GM23338 (cell line): Measurements from ENCODE around the gene COMMD3. TPM values are rescaled to one million over a fixed set of nuclear protein-coding genes. Genes with fewer than 3 reads are reported as not detected.

Experiments used
- ATAC-seq: fragments of 200-7000 bp; cut with Tn5 transposase; 3 replicates; pipeline ENCODE4 v1.9.1; 2020
- DNase-seq: peaks from one replicate; pipeline ENCODE4 v3.0.0-alpha.2; 2015; ENCODE audit warnings: low spot score
- H2AFZ ChIP-seq: fragments of 200-600 bp; sonication (generic); 2 replicates; pipeline ENCODE4 v1.8.0; 2016; ENCODE audit warnings: antibody characterized with exemption, mild to moderate bottlenecking, moderate library complexity
- H3F3A ChIP-seq: fragments of 200-600 bp; sonication (generic); replicated peaks from 2 replicates; pipeline ENCODE4 v1.8.0; 2017; ENCODE audit warnings: antibody characterized with exemption, mixed run types, low read depth
- H3K27ac ChIP-seq: fragments of 200-600 bp; sonication (generic); 2 replicates; pipeline ENCODE4 v1.6.1; 2016; ENCODE audit warnings: low read depth
- H3K27me3 ChIP-seq: fragments of 200-600 bp; sonication (generic); 2 replicates; pipeline ENCODE4 v1.8.0; 2016; ENCODE audit warnings: mild to moderate bottlenecking, mixed run types, moderate library complexity; ENCODE audit not compliant: insufficient read depth
- H3K36me3 ChIP-seq: fragments of 200-600 bp; sonication (generic); 2 replicates; pipeline ENCODE4 v1.8.0; 2016; ENCODE audit warnings: mild to moderate bottlenecking; ENCODE audit not compliant: insufficient read depth
- H3K4me1 ChIP-seq: fragments of 200-600 bp; sonication (generic); 2 replicates; pipeline ENCODE4 v1.8.0; 2016; ENCODE audit warnings: mild to moderate bottlenecking, moderate library complexity; ENCODE audit not compliant: insufficient read depth
- H3K4me2 ChIP-seq: fragments of 200-600 bp; sonication (generic); 2 replicates; pipeline ENCODE4 v1.7.1; 2017; ENCODE audit warnings: mixed run types
- H3K4me3 ChIP-seq: fragments of 200-600 bp; sonication (generic); 2 replicates; pipeline ENCODE4 v1.6.1; 2016; ENCODE audit warnings: mixed run types
- H3K79me2 ChIP-seq: fragments of 200-600 bp; sonication (generic); replicated peaks from 2 replicates; pipeline ENCODE4 v1.8.0; 2017; ENCODE audit warnings: mild to moderate bottlenecking; ENCODE audit not compliant: insufficient read depth
- H3K9me2 ChIP-seq: fragments of 200-600 bp; sonication (generic); 2 replicates; pipeline ENCODE4 v1.8.0; 2017; ENCODE audit not compliant: insufficient read depth
- H4K20me1 ChIP-seq: fragments of 200-600 bp; sonication (generic); replicated peaks from 2 replicates; pipeline ENCODE4 v1.8.0; 2017; ENCODE audit warnings: mild to moderate bottlenecking; ENCODE audit not compliant: insufficient read depth
- H3K27ac Mint-ChIP-seq: 2 replicates; pipeline ENCODE4 v1.8.0; 2020; ENCODE audit warnings: inconsistent platforms, mild to moderate bottlenecking, moderate library complexity, mixed read lengths
- H3K27me3 Mint-ChIP-seq: 3 replicates; pipeline ENCODE4 v1.8.0; 2022; ENCODE audit warnings: low read depth, mild to moderate bottlenecking, moderate library complexity, mixed read lengths, inconsistent platforms; ENCODE audit not compliant: insufficient read depth, poor library complexity
- H3K36me3 Mint-ChIP-seq: 3 replicates; pipeline ENCODE4 v1.8.0; 2021; ENCODE audit warnings: low read depth, mild to moderate bottlenecking, inconsistent platforms, moderate library complexity, mixed read lengths
- H3K4me1 Mint-ChIP-seq: 3 replicates; pipeline ENCODE4 v1.8.0; 2020; ENCODE audit warnings: mild to moderate bottlenecking, inconsistent platforms, mixed read lengths
- H3K4me3 Mint-ChIP-seq: 3 replicates; pipeline ENCODE4 v1.8.0; 2021; ENCODE audit warnings: moderate library complexity, mild to moderate bottlenecking, inconsistent platforms, mixed read lengths
- H3K9me3 Mint-ChIP-seq: 3 replicates; pipeline ENCODE4 v1.8.0; 2020; ENCODE audit warnings: moderate library complexity, mild to moderate bottlenecking, inconsistent platforms, mixed read lengths
- CREB1 ChIP-seq: fragments of 250-450 bp; sonication (Bioruptor Pico); IDR thresholded peaks from 2 replicates; pipeline ENCODE4 v1.5.0; 2020; ENCODE audit warnings: low read depth, mild to moderate bottlenecking, moderate library complexity
- EZH2 ChIP-seq: fragments of 200-600 bp; sonication (generic); IDR thresholded peaks from one replicate; pipeline ENCODE4 v1.8.0; 2017; ENCODE audit warnings: antibody characterized with exemption, mild to moderate bottlenecking, low read depth; ENCODE audit not compliant: unreplicated experiment
- EZH2phosphoT487 ChIP-seq: fragments of 200-600 bp; sonication (generic); IDR thresholded peaks from one replicate; pipeline ENCODE4 v1.8.1; 2018; ENCODE audit warnings: antibody characterized with exemption; ENCODE audit not compliant: unreplicated experiment
- JUNB ChIP-seq: IDR thresholded peaks from one replicate; pipeline ENCODE4 v1.6.1; 2016; ENCODE audit warnings: antibody characterized with exemption; ENCODE audit not compliant: unreplicated experiment
- NANOG ChIP-seq: IDR thresholded peaks from 2 replicates; pipeline ENCODE4 v1.6.1; 2016; ENCODE audit warnings: antibody characterized with exemption, borderline replicate concordance
- POLR2AphosphoS5 ChIP-seq: IDR thresholded peaks from 2 replicates; pipeline ENCODE4 v1.6.1; 2016; ENCODE audit warnings: antibody characterized with exemption, low read depth
- STAT1 ChIP-seq: IDR thresholded peaks from one replicate; pipeline ENCODE4 v1.6.1; 2016; ENCODE audit warnings: antibody characterized with exemption; ENCODE audit not compliant: unreplicated experiment
- ZNF114 ChIP-seq: fragments of 250-450 bp; sonication (Bioruptor Pico); IDR thresholded peaks from 2 replicates; pipeline ENCODE4 v1.5.0; 2020; ENCODE audit warnings: mild to moderate bottlenecking, moderate library complexity
- ZNF331 ChIP-seq: fragments of 250-450 bp; sonication (Bioruptor Pico); IDR thresholded peaks from 2 replicates; pipeline ENCODE4 v1.5.0; 2020; ENCODE audit warnings: low read depth, mild to moderate bottlenecking, moderate library complexity
- polyA plus RNA-seq: library from polyadenylated mRNA; unstranded; fragments of >200 nt; fragmentation: Nextera tagmentation; extraction: Ambion mirVana; gene quantifications from 2 replicates; pipeline ENCODE4 v1.2.1, GENCODE V29; 2016
- total RNA-seq: library from RNA; depleted of rRNA; stranded (reverse); fragments of >200 nt; shearing (Covaris generic); gene quantifications from 2 replicates; pipeline ENCODE4 v1.2.3, GENCODE V29; 2014
- TF ChIP-seq, protein P1 (sequence below): fragments of 250-450 bp; sonication (Bioruptor Pico); IDR thresholded peaks from 2 replicates; pipeline ENCODE4 v1.5.0; 2020; ENCODE audit warnings: mild to moderate bottlenecking, moderate library complexity
- TF ChIP-seq, protein P2 (sequence below), 2 experiments: fragments of 200-600 bp in 1 of 2; sonication (generic) in 1 of 2; conservative IDR thresholded peaks; 2 replicates each; pipeline versions ENCODE4 v1.5.1 to v1.6.1; 2016 to 2017; ENCODE audit warnings: antibody characterized with exemption in 2 of 2, low read depth in 2 of 2, mild to moderate bottlenecking in 2 of 2, moderate library complexity in 1 of 2
- TF ChIP-seq, protein P3 (sequence below): IDR thresholded peaks from 2 replicates; pipeline ENCODE4 v1.6.1; 2016; ENCODE audit warnings: antibody characterized with exemption
- TF ChIP-seq, protein P4 (sequence below): IDR thresholded peaks from one replicate; pipeline ENCODE4 v1.6.1; 2018; ENCODE audit warnings: antibody characterized with exemption; ENCODE audit not compliant: unreplicated experiment

COMMD3 gene
- total and polyA plus RNA-seq, 2 experiments from 2014 or later, result 1.1 to 5.2 TPM

DNA sequence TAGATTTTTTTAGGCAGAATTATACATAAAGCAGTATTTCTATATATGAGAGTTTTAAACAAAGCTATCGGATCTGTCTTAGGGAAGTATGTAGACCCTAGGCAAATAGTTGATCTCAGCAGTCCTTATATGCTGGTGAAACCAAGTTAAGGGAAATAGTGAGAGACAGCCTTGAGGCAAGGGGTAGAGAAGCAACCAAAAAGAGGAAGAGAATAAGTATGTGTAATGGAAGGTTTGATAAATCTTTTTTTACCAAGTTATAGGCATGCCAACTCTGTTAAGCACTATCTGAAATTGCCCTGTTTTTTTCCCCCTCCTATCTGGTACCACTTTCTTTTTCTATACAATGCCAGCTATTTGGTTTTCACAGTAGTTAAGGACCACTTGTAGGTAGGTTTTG lies 49.0 kb downstream of the COMMD3 start:
- Histone ChIP-seq H3K4me3 (no peak overlapping the region), H3F3A (no peaks in the 10 kb centered on the region), H3K4me2 (no peak overlapping the region), H3K9me2 (no peaks in the 10 kb centered on the region), H3K79me2 (no peaks in the 10 kb centered on the region), H3K27ac (no peak overlapping the region), H2AFZ (no peak overlapping the region), H4K20me1 (no peaks in the 10 kb centered on the region), H3K4me1 (no peaks in the 10 kb centered on the region), H3K27me3 (no peaks in the 10 kb centered on the region), H3K36me3 (no peaks in the 10 kb centered on the region)
- Mint-ChIP-seq H3K4me1 (peaks cover 3% of the 10 kb centered on the region; the same call in 1 of the 3 replicates), H3K4me3 (no peak overlapping the region), H3K9me3 (no peaks in the 10 kb centered on the region), H3K27me3 (no peaks in the 10 kb centered on the region), H3K36me3 (no peaks in the 10 kb centered on the region), H3K27ac (no peak overlapping the region)
- TF ChIP-seq ZNF114 (CRISPR knock-in tag) (no peak), POLR2AphosphoS5 (no peak), EZH2phosphoT487 (no peak), CREB1 (no peak), NANOG (no peak), JUNB (no peak), EZH2 (no peak), STAT1 (no peak), ZNF331 (CRISPR knock-in tag) (no peak)
- TF ChIP-seq, protein P1, sequence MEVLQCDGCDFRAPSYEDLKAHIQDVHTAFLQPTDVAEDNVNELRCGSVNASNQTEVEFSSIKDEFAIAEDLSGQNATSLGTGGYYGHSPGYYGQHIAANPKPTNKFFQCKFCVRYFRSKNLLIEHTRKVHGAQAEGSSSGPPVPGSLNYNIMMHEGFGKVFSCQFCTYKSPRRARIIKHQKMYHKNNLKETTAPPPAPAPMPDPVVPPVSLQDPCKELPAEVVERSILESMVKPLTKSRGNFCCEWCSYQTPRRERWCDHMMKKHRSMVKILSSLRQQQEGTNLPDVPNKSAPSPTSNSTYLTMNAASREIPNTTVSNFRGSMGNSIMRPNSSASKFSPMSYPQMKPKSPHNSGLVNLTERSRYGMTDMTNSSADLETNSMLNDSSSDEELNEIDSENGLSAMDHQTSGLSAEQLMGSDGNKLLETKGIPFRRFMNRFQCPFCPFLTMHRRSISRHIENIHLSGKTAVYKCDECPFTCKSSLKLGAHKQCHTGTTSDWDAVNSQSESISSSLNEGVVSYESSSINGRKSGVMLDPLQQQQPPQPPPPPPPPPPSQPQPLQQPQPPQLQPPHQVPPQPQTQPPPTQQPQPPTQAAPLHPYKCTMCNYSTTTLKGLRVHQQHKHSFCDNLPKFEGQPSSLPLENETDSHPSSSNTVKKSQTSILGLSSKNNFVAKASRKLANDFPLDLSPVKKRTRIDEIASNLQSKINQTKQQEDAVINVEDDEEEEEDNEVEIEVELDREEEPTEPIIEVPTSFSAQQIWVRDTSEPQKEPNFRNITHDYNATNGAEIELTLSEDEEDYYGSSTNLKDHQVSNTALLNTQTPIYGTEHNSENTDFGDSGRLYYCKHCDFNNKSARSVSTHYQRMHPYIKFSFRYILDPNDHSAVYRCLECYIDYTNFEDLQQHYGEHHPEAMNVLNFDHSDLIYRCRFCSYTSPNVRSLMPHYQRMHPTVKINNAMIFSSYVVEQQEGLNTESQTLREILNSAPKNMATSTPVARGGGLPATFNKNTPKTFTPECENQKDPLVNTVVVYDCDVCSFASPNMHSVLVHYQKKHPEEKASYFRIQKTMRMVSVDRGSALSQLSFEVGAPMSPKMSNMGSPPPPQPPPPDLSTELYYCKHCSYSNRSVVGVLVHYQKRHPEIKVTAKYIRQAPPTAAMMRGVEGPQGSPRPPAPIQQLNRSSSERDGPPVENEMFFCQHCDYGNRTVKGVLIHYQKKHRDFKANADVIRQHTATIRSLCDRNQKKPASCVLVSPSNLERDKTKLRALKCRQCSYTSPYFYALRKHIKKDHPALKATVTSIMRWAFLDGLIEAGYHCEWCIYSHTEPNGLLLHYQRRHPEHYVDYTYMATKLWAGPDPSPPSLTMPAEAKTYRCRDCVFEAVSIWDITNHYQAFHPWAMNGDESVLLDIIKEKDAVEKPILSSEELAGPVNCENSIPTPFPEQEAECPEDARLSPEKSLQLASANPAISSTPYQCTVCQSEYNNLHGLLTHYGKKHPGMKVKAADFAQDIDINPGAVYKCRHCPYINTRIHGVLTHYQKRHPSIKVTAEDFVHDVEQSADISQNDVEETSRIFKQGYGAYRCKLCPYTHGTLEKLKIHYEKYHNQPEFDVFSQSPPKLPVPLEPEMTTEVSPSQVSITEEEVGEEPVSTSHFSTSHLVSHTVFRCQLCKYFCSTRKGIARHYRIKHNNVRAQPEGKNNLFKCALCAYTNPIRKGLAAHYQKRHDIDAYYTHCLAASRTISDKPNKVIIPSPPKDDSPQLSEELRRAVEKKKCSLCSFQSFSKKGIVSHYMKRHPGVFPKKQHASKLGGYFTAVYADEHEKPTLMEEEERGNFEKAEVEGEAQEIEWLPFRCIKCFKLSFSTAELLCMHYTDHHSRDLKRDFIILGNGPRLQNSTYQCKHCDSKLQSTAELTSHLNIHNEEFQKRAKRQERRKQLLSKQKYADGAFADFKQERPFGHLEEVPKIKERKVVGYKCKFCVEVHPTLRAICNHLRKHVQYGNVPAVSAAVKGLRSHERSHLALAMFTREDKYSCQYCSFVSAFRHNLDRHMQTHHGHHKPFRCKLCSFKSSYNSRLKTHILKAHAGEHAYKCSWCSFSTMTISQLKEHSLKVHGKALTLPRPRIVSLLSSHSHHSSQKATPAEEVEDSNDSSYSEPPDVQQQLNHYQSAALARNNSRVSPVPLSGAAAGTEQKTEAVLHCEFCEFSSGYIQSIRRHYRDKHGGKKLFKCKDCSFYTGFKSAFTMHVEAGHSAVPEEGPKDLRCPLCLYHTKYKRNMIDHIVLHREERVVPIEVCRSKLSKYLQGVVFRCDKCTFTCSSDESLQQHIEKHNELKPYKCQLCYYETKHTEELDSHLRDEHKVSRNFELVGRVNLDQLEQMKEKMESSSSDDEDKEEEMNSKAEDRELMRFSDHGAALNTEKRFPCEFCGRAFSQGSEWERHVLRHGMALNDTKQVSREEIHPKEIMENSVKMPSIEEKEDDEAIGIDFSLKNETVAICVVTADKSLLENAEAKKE (CRISPR knock-in tag), result no peak
- TF ChIP-seq, protein P2, sequence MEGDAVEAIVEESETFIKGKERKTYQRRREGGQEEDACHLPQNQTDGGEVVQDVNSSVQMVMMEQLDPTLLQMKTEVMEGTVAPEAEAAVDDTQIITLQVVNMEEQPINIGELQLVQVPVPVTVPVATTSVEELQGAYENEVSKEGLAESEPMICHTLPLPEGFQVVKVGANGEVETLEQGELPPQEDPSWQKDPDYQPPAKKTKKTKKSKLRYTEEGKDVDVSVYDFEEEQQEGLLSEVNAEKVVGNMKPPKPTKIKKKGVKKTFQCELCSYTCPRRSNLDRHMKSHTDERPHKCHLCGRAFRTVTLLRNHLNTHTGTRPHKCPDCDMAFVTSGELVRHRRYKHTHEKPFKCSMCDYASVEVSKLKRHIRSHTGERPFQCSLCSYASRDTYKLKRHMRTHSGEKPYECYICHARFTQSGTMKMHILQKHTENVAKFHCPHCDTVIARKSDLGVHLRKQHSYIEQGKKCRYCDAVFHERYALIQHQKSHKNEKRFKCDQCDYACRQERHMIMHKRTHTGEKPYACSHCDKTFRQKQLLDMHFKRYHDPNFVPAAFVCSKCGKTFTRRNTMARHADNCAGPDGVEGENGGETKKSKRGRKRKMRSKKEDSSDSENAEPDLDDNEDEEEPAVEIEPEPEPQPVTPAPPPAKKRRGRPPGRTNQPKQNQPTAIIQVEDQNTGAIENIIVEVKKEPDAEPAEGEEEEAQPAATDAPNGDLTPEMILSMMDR (conservative IDR thresholded peaks at IDR 0.05; ENCODE audit: low read depth in 2 of 2), result no peak
- TF ChIP-seq, protein P3, sequence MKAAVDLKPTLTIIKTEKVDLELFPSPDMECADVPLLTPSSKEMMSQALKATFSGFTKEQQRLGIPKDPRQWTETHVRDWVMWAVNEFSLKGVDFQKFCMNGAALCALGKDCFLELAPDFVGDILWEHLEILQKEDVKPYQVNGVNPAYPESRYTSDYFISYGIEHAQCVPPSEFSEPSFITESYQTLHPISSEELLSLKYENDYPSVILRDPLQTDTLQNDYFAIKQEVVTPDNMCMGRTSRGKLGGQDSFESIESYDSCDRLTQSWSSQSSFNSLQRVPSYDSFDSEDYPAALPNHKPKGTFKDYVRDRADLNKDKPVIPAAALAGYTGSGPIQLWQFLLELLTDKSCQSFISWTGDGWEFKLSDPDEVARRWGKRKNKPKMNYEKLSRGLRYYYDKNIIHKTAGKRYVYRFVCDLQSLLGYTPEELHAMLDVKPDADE, result no peak
- TF ChIP-seq, protein P4, sequence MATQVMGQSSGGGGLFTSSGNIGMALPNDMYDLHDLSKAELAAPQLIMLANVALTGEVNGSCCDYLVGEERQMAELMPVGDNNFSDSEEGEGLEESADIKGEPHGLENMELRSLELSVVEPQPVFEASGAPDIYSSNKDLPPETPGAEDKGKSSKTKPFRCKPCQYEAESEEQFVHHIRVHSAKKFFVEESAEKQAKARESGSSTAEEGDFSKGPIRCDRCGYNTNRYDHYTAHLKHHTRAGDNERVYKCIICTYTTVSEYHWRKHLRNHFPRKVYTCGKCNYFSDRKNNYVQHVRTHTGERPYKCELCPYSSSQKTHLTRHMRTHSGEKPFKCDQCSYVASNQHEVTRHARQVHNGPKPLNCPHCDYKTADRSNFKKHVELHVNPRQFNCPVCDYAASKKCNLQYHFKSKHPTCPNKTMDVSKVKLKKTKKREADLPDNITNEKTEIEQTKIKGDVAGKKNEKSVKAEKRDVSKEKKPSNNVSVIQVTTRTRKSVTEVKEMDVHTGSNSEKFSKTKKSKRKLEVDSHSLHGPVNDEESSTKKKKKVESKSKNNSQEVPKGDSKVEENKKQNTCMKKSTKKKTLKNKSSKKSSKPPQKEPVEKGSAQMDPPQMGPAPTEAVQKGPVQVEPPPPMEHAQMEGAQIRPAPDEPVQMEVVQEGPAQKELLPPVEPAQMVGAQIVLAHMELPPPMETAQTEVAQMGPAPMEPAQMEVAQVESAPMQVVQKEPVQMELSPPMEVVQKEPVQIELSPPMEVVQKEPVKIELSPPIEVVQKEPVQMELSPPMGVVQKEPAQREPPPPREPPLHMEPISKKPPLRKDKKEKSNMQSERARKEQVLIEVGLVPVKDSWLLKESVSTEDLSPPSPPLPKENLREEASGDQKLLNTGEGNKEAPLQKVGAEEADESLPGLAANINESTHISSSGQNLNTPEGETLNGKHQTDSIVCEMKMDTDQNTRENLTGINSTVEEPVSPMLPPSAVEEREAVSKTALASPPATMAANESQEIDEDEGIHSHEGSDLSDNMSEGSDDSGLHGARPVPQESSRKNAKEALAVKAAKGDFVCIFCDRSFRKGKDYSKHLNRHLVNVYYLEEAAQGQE, result no peak
- DNase-seq (no peak), ATAC-seq (no peak)
